ENCODE measurements around the gene PKN2.

- no peak for TF ChIP-seq CTCF (IDR thresholded peaks at IDR 0.05; ENCODE audit: control extremely low read depth in 1 of 3, insufficient read depth in 1 of 3, low read depth in 1 of 3, low read length in 3 of 3)
- no peak for TF ChIP-seq TCF12 (IDR thresholded peaks at IDR 0.05; ENCODE audit: low read depth, low read length)
- no peak for TF ChIP-seq EP300 (IDR thresholded peaks at IDR 0.05; ENCODE audit: borderline replicate concordance in 1 of 2, low read depth in 2 of 2, low read length in 2 of 2)
- TF ChIP-seq POLR2A (IDR thresholded peaks at IDR 0.05; ENCODE audit: control extremely low read depth in 1 of 2, low read depth in 2 of 2, low read length in 2 of 2): no peak
- TF ChIP-seq CEBPB (IDR thresholded peaks at IDR 0.05; ENCODE audit: low read depth, low read length): no peak
These were observed 194.7 kb downstream of the PKN2 start for GRCh38 chr1:88878731-88879130.

Data from H1 (cell line).